SK-MEL-5 (cell line): Measurements from ENCODE around the gene PEX6. TPM values are rescaled to one million over a fixed set of nuclear protein-coding genes. Genes with fewer than 3 reads are reported as not detected.
A peak's percentile ranks its signal among the peaks of the same experiment; 100 is the strongest.

Experiments
- DNase-seq: peaks from one replicate; pipeline ENCODE4 v3.0.0-alpha.2; 2016; ENCODE audit warnings: low read depth, low spot score
- in situ Hi-C: cut with HindIII; loops from 2 replicates; pipeline ENCODE4 v1.10.0; 2016; ENCODE audit warnings: low sequenced_read_pairs, high pct_unique_total_duplicates, low pct_unique_long_range_greater_than_20kb
- total RNA-seq: library from RNA; depleted of rRNA; stranded (reverse); fragments of >200 nt; shearing (Covaris generic); gene quantifications from 2 replicates; pipeline ENCODE4 v1.2.3, GENCODE V29; 2014

Gene PEX6
- total RNA-seq, 1 experiment from 2014 or later: 15.2 TPM

- no peak for DNase-seq
- in situ Hi-C loops: no loop called here
These were observed 5.1 kb downstream of the PEX6 start for GRCh38 chr6:42973926-42974325.

- in situ Hi-C loops: no loop called here
- no peak for DNase-seq
These were observed 7.1 kb downstream of the PEX6 start for GRCh38 chr6:42971746-42972327.

GRCh38 chr6:42970871-42971612 lies 7.9 kb downstream of the PEX6 start:
- in situ Hi-C loops: no loop called here
- DNase-seq: no peak

- in situ Hi-C loops: no loop called here
- DNase-seq: no peak
These were observed 9.0 kb downstream of the PEX6 start for GRCh38 chr6:42969934-42970333.

GRCh38 chr6:42969431-42969830 lies 9.6 kb downstream of the PEX6 start:
- no peak for DNase-seq
- in situ Hi-C loops: no loop called here

GRCh38 chr6:42968783-42969182 lies 10.2 kb downstream of the PEX6 start:
- no peak for DNase-seq
- in situ Hi-C loops: no loop called here

- in situ Hi-C loops: no loop called here
- no peak for DNase-seq
These were observed 10.8 kb downstream of the PEX6 start for GRCh38 chr6:42968126-42968701.

GRCh38 chr6:42967228-42967627 lies 11.8 kb downstream of the PEX6 start:
- no peak for DNase-seq
- in situ Hi-C loops: no loop called here

- DNase-seq: no peak
- in situ Hi-C loops: no loop called here
These were observed 12.4 kb downstream of the PEX6 start for GRCh38 chr6:42966571-42966970.

- DNase-seq: peak; percentile 81
These were observed 15.0 kb downstream of the PEX6 start for GRCh38 chr6:42963855-42964605.

GRCh38 chr6:42963179-42963854 lies 15.7 kb downstream of the PEX6 start:
- DNase-seq: no peak
- in situ Hi-C loops: no loop called here

More at GRCh38 chr6:42963855-42964605, 15.0 kb downstream of the PEX6 start:
- in situ Hi-C loops: no loop called here

GRCh38 chr6:42962502-42963178 lies 16.3 kb downstream of the PEX6 start:
- no peak for DNase-seq
- in situ Hi-C loops: no loop called here

GRCh38 chr6:42962096-42962495 lies 16.9 kb downstream of the PEX6 start:
- in situ Hi-C loops: no loop called here
- no peak for DNase-seq

GRCh38 chr6:42961020-42961470 lies 17.9 kb downstream of the PEX6 start:
- no peak for DNase-seq
- in situ Hi-C loops: no loop called here

GRCh38 chr6:42960243-42961019 lies 18.6 kb downstream of the PEX6 start, which contains the start of gene GNMT:
Gene GNMT (plus strand): TSS chr6:42960754. CDS start chr6:42960768, 14 bp downstream.
- no peak for DNase-seq
- in situ Hi-C loops: no loop called here

GRCh38 chr6:42959917-42960242 lies 19.1 kb downstream of the PEX6 start:
- in situ Hi-C loops: no loop called here
- no peak for DNase-seq

- DNase-seq: no peak
These were observed 20.9 kb downstream of the PEX6 start for GRCh38 chr6:42958125-42958524.

More at GRCh38 chr6:42958125-42958524, 20.9 kb downstream of the PEX6 start:
- in situ Hi-C loops: no loop called here
